DND-41 (cell line): ENCODE results near the gene YBX2.
"Not testable (repeated sequence)": the region's sequence is repeated elsewhere in the genome, so short reads cannot be mapped to it uniquely, and the experiment has no call there.

ENCODE experiments used
- ATAC-seq: fragments of 200-7000 bp; cut with Tn5 transposase; 3 replicates; pipeline ENCODE4 v1.9.1; 2021; ENCODE audit warnings: low read depth; ENCODE audit not compliant: insufficient read depth
- DNase-seq: peaks from one replicate; pipeline ENCODE4 v3.0.0-alpha.2; 2020
- H2AFZ ChIP-seq: 2 replicates; pipeline ENCODE4 v1.6.0; 2012; ENCODE audit warnings: low read depth, low read length
- H3K27ac ChIP-seq: 2 replicates; pipeline ENCODE4 v1.5.1; 2012; ENCODE audit warnings: low read length, inconsistent platforms
- H3K27me3 ChIP-seq: fragments of 200-600 bp; sonication (generic); 2 replicates; pipeline ENCODE4 v1.6.0; 2012; ENCODE audit warnings: low read length, mild to moderate bottlenecking, inconsistent platforms; ENCODE audit not compliant: insufficient read depth, poor library complexity
- H3K36me3 ChIP-seq: 2 replicates; pipeline ENCODE4 v1.5.1; 2012; ENCODE audit warnings: low read length, inconsistent platforms; ENCODE audit not compliant: insufficient read depth
- H3K4me1 ChIP-seq: 2 replicates; pipeline ENCODE4 v1.5.1; 2012; ENCODE audit warnings: mild to moderate bottlenecking, low read length; ENCODE audit not compliant: insufficient read depth
- H3K4me2 ChIP-seq: 2 replicates; pipeline ENCODE4 v1.6.0; 2012; ENCODE audit warnings: mild to moderate bottlenecking, moderate library complexity, low read length, inconsistent platforms; ENCODE audit not compliant: insufficient read depth
- H3K4me3 ChIP-seq, 2 experiments: fragments of 200-600 bp in 1 of 2; shearing (Covaris generic) in 1 of 2; 2 replicates each; pipeline ENCODE4 v1.5.1; 2012 to 2016; ENCODE audit warnings: inconsistent platforms in 2 of 2, low read length in 2 of 2, mild to moderate bottlenecking in 2 of 2, low read depth in 1 of 2, moderate library complexity in 1 of 2
- H3K79me2 ChIP-seq: 2 replicates; pipeline ENCODE4 v1.6.0; 2012; ENCODE audit warnings: low read length, inconsistent platforms; ENCODE audit not compliant: insufficient read depth
- H3K9ac ChIP-seq: 2 replicates; pipeline ENCODE4 v1.6.0; 2012; ENCODE audit warnings: low read depth, mild to moderate bottlenecking, inconsistent platforms, low read length, moderate library complexity
- H3K9me3 ChIP-seq: 2 replicates; pipeline ENCODE4 v1.5.1; 2012; ENCODE audit warnings: low read length, moderate library complexity, mild to moderate bottlenecking, inconsistent platforms; ENCODE audit not compliant: insufficient read depth, severe bottlenecking
- H4K20me1 ChIP-seq: 2 replicates; pipeline ENCODE4 v1.6.0; 2012; ENCODE audit warnings: low read length; ENCODE audit not compliant: insufficient read depth
- EZH2 ChIP-seq: IDR thresholded peaks from 3 replicates; pipeline ENCODE4 v1.6.1; 2012; ENCODE audit warnings: borderline replicate concordance, low read depth, mild to moderate bottlenecking, moderate library complexity, low read length, inconsistent platforms; ENCODE audit not compliant: severe bottlenecking
- TF ChIP-seq, protein P1 (sequence below): IDR thresholded peaks from 2 replicates; pipeline ENCODE4 v1.5.1; 2012; ENCODE audit warnings: borderline replicate concordance, low read length, moderate library complexity, mild to moderate bottlenecking; ENCODE audit not compliant: poor library complexity, severe bottlenecking; ENCODE audit errors: extremely low read depth

Gene YBX2

DNA sequence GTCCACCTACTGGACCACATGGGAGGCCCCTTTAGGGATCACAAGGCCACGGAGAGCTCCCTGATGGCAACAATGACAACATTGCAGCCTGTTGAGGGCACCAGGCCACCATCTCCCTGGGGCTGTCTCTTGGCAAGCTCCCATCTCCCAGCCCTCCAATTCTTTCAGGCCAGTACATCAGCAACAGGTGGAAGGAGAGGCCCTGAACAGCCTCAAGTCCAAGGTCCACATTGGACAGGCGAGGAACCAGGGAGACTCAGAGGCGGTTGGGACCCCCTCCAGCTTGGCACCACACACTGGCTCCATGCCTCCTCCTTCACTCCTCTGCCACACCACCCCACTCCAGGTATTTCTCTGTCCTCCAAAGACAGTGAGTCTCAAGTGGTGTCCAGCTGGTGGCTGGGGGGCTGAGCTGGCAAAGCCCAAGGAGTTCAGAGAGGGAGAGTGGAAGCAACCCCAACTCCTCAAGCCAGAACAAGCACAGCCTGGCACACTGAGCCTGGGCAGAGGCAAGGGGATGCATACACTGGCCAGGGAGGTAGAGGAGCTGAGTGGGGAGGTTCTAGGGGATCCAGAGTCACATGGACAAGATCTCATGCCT, 40.6 kb upstream of the YBX2 start:
- H3K4me1 ChIP-seq, result peaks cover 45% of the 10 kb centered on the region
- no peaks in the 10 kb centered on the region for H4K20me1 ChIP-seq
- no peak for TF ChIP-seq EZH2
- TF ChIP-seq, protein P1, sequence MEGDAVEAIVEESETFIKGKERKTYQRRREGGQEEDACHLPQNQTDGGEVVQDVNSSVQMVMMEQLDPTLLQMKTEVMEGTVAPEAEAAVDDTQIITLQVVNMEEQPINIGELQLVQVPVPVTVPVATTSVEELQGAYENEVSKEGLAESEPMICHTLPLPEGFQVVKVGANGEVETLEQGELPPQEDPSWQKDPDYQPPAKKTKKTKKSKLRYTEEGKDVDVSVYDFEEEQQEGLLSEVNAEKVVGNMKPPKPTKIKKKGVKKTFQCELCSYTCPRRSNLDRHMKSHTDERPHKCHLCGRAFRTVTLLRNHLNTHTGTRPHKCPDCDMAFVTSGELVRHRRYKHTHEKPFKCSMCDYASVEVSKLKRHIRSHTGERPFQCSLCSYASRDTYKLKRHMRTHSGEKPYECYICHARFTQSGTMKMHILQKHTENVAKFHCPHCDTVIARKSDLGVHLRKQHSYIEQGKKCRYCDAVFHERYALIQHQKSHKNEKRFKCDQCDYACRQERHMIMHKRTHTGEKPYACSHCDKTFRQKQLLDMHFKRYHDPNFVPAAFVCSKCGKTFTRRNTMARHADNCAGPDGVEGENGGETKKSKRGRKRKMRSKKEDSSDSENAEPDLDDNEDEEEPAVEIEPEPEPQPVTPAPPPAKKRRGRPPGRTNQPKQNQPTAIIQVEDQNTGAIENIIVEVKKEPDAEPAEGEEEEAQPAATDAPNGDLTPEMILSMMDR, result no peak
- ATAC-seq (no peak), DNase-seq (no peak)
- H3K79me2 ChIP-seq, result peaks cover 32% of the 10 kb centered on the region
- peak overlapping the region; percentile 52 for H2AFZ ChIP-seq
- H3K27ac ChIP-seq, result peak overlapping the region; percentile 98
- H3K9me3 ChIP-seq, result no peaks in the 10 kb centered on the region
- no peaks in the 10 kb centered on the region; the same call in 1 of the 2 replicates for H3K36me3 ChIP-seq
- H3K27me3 ChIP-seq, result no peaks in the 10 kb centered on the region
- peak overlapping the region; percentile 69 for H3K9ac ChIP-seq
- peak overlapping the region in 1 of 2 experiments; percentile 60; a peak in 2 of 4 replicates for H3K4me3 ChIP-seq
- peak overlapping the region; percentile 81 for H3K4me2 ChIP-seq

DNA sequence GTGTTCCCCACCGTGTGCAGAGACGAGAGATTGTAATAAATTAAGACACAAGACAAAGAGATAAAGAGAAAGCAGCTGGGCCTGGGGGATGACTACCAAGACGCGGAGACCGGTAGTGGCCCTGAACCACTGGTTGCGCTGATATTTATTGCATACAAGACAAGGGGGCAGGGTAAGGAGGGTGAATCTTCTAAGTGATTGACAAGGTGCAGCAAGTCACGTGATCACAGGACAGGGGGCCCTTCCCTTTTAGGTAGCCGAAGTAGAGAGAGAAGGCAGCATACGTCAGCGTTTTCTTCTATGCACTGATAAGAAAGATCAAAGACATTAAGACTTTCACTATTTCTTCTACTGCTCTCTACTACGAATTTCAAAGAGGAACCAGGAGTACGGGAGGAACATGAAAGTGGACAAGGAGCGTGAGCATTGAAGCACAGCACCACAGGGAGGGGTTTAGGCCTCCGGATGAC, 38.2 kb upstream of the YBX2 start:
- not testable (repeated sequence) for H3K9ac ChIP-seq, H4K20me1 ChIP-seq, H3K36me3 ChIP-seq, ATAC-seq, DNase-seq, H3K4me3 ChIP-seq, H3K9me3 ChIP-seq, H2AFZ ChIP-seq, H3K27me3 ChIP-seq, H3K4me2 ChIP-seq, H3K27ac ChIP-seq
- H3K4me1 ChIP-seq, result peaks cover 58% of the 10 kb centered on the region
- H3K79me2 ChIP-seq, result peaks cover 47% of the 10 kb centered on the region

DNA sequence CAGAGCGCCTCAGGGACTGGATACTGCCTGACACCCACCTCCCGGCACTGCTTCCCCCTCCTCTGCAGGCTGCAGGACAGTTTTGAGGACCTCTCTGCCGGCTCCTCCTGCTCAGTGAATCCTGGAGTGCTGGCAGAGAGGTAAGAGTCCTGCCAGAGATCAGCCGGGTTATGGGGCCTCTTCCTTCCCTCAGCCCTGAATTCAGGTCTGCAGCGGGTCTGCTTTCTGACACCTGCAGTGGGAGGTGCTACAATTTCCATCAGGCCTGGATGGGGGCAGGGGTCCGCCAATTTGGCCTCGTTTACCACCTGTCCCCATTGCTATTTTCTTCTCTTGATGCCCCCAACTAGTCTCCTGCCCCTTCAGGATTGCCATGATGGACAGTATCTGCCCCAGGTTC, 37.7 kb upstream of the YBX2 start:
- no peak overlapping the region for H3K4me3 ChIP-seq
- no peak overlapping the region for H3K27ac ChIP-seq
- DNase-seq, result no peak

DNA sequence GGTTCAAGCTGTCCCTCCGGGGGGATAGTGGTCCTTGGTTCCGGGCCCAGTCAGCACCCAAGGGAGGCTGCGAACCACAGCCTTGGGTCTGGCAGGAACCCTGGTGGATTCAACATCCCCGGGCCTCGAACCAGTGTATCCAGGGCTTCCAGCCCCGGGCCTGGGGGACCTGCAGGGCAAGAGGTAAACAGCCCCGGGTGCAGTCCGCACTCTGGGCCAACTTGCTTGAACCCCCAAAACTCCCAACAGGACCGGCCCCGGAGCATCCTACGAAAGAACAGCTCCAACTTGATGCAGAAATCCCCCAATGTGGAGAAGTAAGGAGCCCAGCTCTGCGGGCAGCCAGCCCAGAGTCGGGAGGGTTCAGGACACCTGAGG, 36.2 kb upstream of the YBX2 start:
- peak overlapping the region; percentile 96 for H3K27ac ChIP-seq

More for the DNA sequence above, 37.7 kb upstream of the YBX2 start:
- Histone ChIP-seq H2AFZ (no peak overlapping the region), H3K79me2 (peaks cover 47% of the 10 kb centered on the region), H3K9ac (no peak overlapping the region), H3K36me3 (peaks cover 7% of the 10 kb centered on the region), H4K20me1 (no peaks in the 10 kb centered on the region), H3K4me1 (peaks cover 58% of the 10 kb centered on the region), H3K27me3 (no peaks in the 10 kb centered on the region), H3K4me2 (no peak overlapping the region), H3K9me3 (no peaks in the 10 kb centered on the region)
- ATAC-seq, result no peak
- TF ChIP-seq EZH2, result no peak
- TF ChIP-seq, protein P1, result no peak

More for the DNA sequence above, 36.2 kb upstream of the YBX2 start:
- Histone ChIP-seq H4K20me1 (no peaks in the 10 kb centered on the region), H3K79me2 (peaks cover 41% of the 10 kb centered on the region), H3K36me3 (peaks cover 20% of the 10 kb centered on the region), H3K4me3 (peak overlapping the region; percentile 30 to 73; a peak in 3 of 4 replicates), H3K4me1 (peaks cover 46% of the 10 kb centered on the region), H2AFZ (peak overlapping the region; percentile 80), H3K9ac (peak overlapping the region; percentile 68), H3K9me3 (no peaks in the 10 kb centered on the region), H3K27me3 (no peaks in the 10 kb centered on the region), H3K4me2 (peak overlapping the region; percentile 80)
- TF ChIP-seq, protein P1, result no peak
- no peak for TF ChIP-seq EZH2
- no peak for ATAC-seq
- DNase-seq, result no peak
